HEK293T (cell line): ENCODE measurements around the gene GRAMD4.

Experiments used
- BHLHE40 ChIP-seq: fragments of 450-650 bp; IDR thresholded peaks from 2 replicates; pipeline ENCODE4 v1.6.1; 2016; ENCODE audit warnings: mild to moderate bottlenecking, moderate library complexity, borderline replicate concordance
- FOXM1 ChIP-seq: fragments of 450-650 bp; IDR thresholded peaks from 2 replicates; pipeline ENCODE4 v1.6.1; 2017; ENCODE audit warnings: mild to moderate bottlenecking, borderline replicate concordance
- HDGF ChIP-seq: fragments of 450-650 bp; IDR thresholded peaks from 2 replicates; pipeline ENCODE4 v1.6.1; 2017; ENCODE audit warnings: antibody characterized with exemption, borderline replicate concordance
- ZNF384 ChIP-seq: fragments of 450-650 bp; IDR thresholded peaks from 2 replicates; pipeline ENCODE4 v1.6.1; 2016

GRCh38 chr22:46598737-46599424 is 21.3 kb upstream of the GRAMD4 start:
- TF ChIP-seq HDGF (no peak), ZNF384 (no peak), BHLHE40 (no peak), FOXM1 (no peak)
